Stimulated activated CD4-positive, alpha-beta T cell treated with anti-CD3 and anti-CD28 coated beads, Interleukin-1b, Interleukin-23, amount 100 ng/mL, for 4 hours (primary cell): Measurements from ENCODE around the gene TTLL9.
"Not testable (repeated sequence)": the region's sequence is repeated elsewhere in the genome, so short reads cannot be mapped to it uniquely, and the experiment has no call there.

Experiments
- DNase-seq, 2 donors: peaks; one replicate each; pipeline ENCODE4 v3.0.0-alpha.2; 2020; ENCODE audit warnings: low read depth in 2 of 2

The TTLL9 gene

GRCh38 chr20:31919410-31920155 is 49.1 kb downstream of the TTLL9 start:
- DNase-seq = no peak

GRCh38 chr20:31920275-31920855 is 49.9 kb downstream of the TTLL9 start:
- no peak for DNase-seq

GRCh38 chr20:31921480-31921879 is 51.0 kb downstream of the TTLL9 start:
- DNase-seq = not testable (repeated sequence)

GRCh38 chr20:31922181-31922580 is 51.7 kb downstream of the TTLL9 start:
- no peak for DNase-seq

- DNase-seq = no peak
These were observed 52.2 kb downstream of the TTLL9 start for GRCh38 chr20:31922588-31922987.

GRCh38 chr20:31923388-31924331 is 53.2 kb downstream of the TTLL9 start:
- no peak for DNase-seq

GRCh38 chr20:31924561-31924960 is 54.1 kb downstream of the TTLL9 start:
- DNase-seq = no peak

GRCh38 chr20:31925631-31926030 is 55.2 kb downstream of the TTLL9 start:
- no peak for DNase-seq

- DNase-seq = no peak
These were observed 56.1 kb downstream of the TTLL9 start for GRCh38 chr20:31926493-31926892.

GRCh38 chr20:31927627-31928159 is 57.3 kb downstream of the TTLL9 start:
- DNase-seq = no peak

GRCh38 chr20:31929631-31930030 is 59.2 kb downstream of the TTLL9 start:
- DNase-seq = not testable (repeated sequence)

- DNase-seq = no peak
These were observed 60.3 kb downstream of the TTLL9 start for GRCh38 chr20:31930779-31931178.

GRCh38 chr20:31933698-31934097 is 63.3 kb downstream of the TTLL9 start:
- no peak for DNase-seq

- no peak for DNase-seq
These were observed 64.1 kb downstream of the TTLL9 start for GRCh38 chr20:31934491-31934890.

GRCh38 chr20:31934968-31935764 is 64.7 kb downstream of the TTLL9 start:
- no peak for DNase-seq

GRCh38 chr20:31936420-31936819 is 66.0 kb downstream of the TTLL9 start:
- DNase-seq = no peak

GRCh38 chr20:31937820-31938219 is 67.4 kb downstream of the TTLL9 start:
- DNase-seq = no peak

GRCh38 chr20:31939661-31940060 is 69.2 kb downstream of the TTLL9 start:
- DNase-seq = no peak

GRCh38 chr20:31943052-31943471 is 72.6 kb downstream of the TTLL9 start:
- no peak for DNase-seq

- DNase-seq = no peak
These were observed 74.9 kb downstream of the TTLL9 start for GRCh38 chr20:31945319-31945718.

GRCh38 chr20:31945785-31946184 is 75.4 kb downstream of the TTLL9 start:
- no peak for DNase-seq
